Retinal pigment epithelial cell (primary cell): ENCODE results near the gene FLG.

ENCODE experiments used
- DNase-seq: peaks from one replicate; pipeline ENCODE4 v3.0.0-alpha.2; 2010; ENCODE audit warnings: low read depth
- H3K4me3 ChIP-seq: 2 replicates; pipeline ENCODE4 v1.5.1; 2011; ENCODE audit warnings: mild to moderate bottlenecking, low read length, control low read depth, moderate library complexity
- TF ChIP-seq, protein P1 (sequence below): conservative IDR thresholded peaks from 2 replicates; pipeline ENCODE4 v1.5.1; 2011; ENCODE audit warnings: low read depth, low read length, control low read depth, inconsistent platforms

Gene FLG

GRCh38 chr1:152348447-152348846, 23.4 kb upstream of the FLG start:
- no peak for DNase-seq
- no peak overlapping the region for H3K4me3 ChIP-seq
- TF ChIP-seq, protein P1, sequence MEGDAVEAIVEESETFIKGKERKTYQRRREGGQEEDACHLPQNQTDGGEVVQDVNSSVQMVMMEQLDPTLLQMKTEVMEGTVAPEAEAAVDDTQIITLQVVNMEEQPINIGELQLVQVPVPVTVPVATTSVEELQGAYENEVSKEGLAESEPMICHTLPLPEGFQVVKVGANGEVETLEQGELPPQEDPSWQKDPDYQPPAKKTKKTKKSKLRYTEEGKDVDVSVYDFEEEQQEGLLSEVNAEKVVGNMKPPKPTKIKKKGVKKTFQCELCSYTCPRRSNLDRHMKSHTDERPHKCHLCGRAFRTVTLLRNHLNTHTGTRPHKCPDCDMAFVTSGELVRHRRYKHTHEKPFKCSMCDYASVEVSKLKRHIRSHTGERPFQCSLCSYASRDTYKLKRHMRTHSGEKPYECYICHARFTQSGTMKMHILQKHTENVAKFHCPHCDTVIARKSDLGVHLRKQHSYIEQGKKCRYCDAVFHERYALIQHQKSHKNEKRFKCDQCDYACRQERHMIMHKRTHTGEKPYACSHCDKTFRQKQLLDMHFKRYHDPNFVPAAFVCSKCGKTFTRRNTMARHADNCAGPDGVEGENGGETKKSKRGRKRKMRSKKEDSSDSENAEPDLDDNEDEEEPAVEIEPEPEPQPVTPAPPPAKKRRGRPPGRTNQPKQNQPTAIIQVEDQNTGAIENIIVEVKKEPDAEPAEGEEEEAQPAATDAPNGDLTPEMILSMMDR = no peak

GRCh38 chr1:152347116-152347728, 22.2 kb upstream of the FLG start:
- H3K4me3 ChIP-seq = no peak overlapping the region
- TF ChIP-seq, protein P1 = peak; percentile 92
- DNase-seq = no peak

DNA sequence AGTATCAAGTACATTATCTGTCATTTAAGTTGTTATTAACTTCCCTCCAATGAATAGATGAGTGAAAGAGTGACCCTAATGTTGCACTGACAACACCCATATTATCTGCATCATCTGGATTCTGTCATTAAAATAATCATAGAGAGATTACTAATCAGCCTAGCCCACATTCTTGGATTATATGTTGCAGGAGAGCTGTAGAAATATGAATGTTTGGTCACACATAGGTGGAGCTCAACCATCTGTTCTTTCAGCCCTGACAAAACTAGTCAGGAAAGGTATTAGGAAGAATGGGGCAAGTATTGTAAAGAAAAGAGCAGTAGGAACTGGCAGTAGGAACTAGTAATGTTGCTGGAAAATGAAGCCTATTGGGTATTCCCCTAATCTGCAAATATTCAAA, 19.4 kb upstream of the FLG start:
- TF ChIP-seq, protein P1 = no peak
- no peak overlapping the region for H3K4me3 ChIP-seq
- no peak for DNase-seq

- no peak for DNase-seq
- TF ChIP-seq, protein P1 = no peak
- H3K4me3 ChIP-seq = no peak overlapping the region
These were observed 18.0 kb upstream of the FLG start for GRCh38 chr1:152343006-152343405.

- no peak overlapping the region for H3K4me3 ChIP-seq
- no peak for DNase-seq
- TF ChIP-seq, protein P1 = no peak
These were observed 10.4 kb upstream of the FLG start for GRCh38 chr1:152335399-152335798.

GRCh38 chr1:152328801-152329391, 3.9 kb upstream of the FLG start:
- TF ChIP-seq, protein P1 = no peak
- DNase-seq = peak; percentile 7
- H3K4me3 ChIP-seq = no peak overlapping the region

DNA sequence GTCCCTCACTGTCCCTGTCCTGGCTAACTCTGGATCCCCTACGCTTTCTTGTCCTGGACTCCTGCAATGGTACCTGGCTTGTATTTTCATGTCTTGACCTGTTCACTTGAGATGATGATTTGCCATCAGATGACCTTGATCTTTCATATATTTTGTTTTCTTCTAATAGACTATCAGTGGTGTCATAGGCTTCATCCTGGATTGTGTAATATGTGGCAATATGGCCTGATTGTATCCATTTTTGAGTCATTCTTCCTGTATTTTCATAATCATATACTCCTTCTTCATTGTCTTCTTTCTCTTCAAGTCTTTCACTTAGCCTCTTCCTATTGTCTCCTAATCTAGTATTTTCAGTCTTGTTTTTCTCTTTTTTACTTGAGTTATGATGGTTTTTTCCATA, 11.1 kb downstream of the FLG start:
- no peak overlapping the region for H3K4me3 ChIP-seq
- TF ChIP-seq, protein P1 = no peak
- DNase-seq = no peak
